ENCODE measurements around the gene KRT16.

DNA sequence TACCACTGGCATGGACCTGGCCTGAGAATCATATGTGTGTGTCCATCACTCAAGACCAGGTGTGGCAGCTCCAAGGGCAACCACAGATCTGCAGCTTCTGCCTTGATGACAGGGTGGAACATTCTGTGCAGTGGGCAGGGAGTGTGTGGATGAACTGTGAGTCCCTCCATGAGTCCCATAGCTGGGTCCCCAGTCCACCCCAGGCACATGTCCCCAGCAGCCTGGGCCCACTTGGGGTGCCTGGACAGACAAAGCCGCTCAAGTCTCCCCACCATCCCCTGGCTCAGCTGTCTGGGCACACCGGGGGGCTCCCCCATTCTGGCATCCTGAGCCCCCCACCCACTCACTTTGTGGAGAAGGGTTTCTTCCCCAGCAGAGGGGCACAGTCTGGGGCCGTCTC, 4.6 kb upstream of the KRT16 start:
- TF ChIP-seq POLR2A (IDR thresholded peaks at IDR 0.05; ENCODE audit: low read depth, low read length) (no peak), POLR2AphosphoS5 (IDR thresholded peaks at IDR 0.05; ENCODE audit: low read depth, low read length) (no peak)
